ENCODE results near the gene NRXN3.

Gene NRXN3

GRCh38 chr14:79911744-79912143 is 1741.6 kb downstream of the NRXN3 start:
- H3K36me3 ChIP-seq (replicated peaks), result no peaks in the 10 kb centered on the region
- no peaks in the 10 kb centered on the region for H3K4me1 ChIP-seq
- in situ Hi-C loops (cut with MboI; ENCODE audit: low sequenced_read_pairs), result no loop called here
- no peaks in the 10 kb centered on the region for H3K9me3 ChIP-seq
- no peak for DNase-seq (ENCODE audit: low spot score in 2 of 2)
- H3K4me3 ChIP-seq, result no peak overlapping the region
- H3K27me3 ChIP-seq (ENCODE audit: low read depth), result no peaks in the 10 kb centered on the region

GRCh38 chr14:79914595-79914994 is 1744.4 kb downstream of the NRXN3 start:
- Histone ChIP-seq H3K9me3 (no peaks in the 10 kb centered on the region), H3K4me3 (no peak overlapping the region), H3K36me3 (replicated peaks) (no peaks in the 10 kb centered on the region), H3K4me1 (no peaks in the 10 kb centered on the region), H3K27me3 (ENCODE audit: low read depth) (no peaks in the 10 kb centered on the region)
- DNase-seq (ENCODE audit: low spot score in 2 of 2), result no peak
- in situ Hi-C loops (cut with MboI; ENCODE audit: low sequenced_read_pairs), result no loop called here

- no peak overlapping the region for H3K4me3 ChIP-seq
- H3K36me3 ChIP-seq (replicated peaks), result no peaks in the 10 kb centered on the region
- in situ Hi-C loops (cut with MboI; ENCODE audit: low sequenced_read_pairs), result no loop called here
- H3K4me1 ChIP-seq, result no peaks in the 10 kb centered on the region
- DNase-seq (ENCODE audit: low spot score in 2 of 2), result no peak
- H3K9me3 ChIP-seq, result no peaks in the 10 kb centered on the region
- H3K27me3 ChIP-seq (ENCODE audit: low read depth), result no peaks in the 10 kb centered on the region
These were observed 1745.2 kb downstream of the NRXN3 start for GRCh38 chr14:79915406-79915805.

GRCh38 chr14:79916281-79916680 is 1746.1 kb downstream of the NRXN3 start:
- H3K4me3 ChIP-seq, result no peak overlapping the region
- no peak for DNase-seq (ENCODE audit: low spot score in 2 of 2)
- in situ Hi-C loops (cut with MboI; ENCODE audit: low sequenced_read_pairs), result no loop called here
- H3K27me3 ChIP-seq (ENCODE audit: low read depth), result no peaks in the 10 kb centered on the region
- no peaks in the 10 kb centered on the region for H3K4me1 ChIP-seq
- no peaks in the 10 kb centered on the region for H3K9me3 ChIP-seq
- no peaks in the 10 kb centered on the region for H3K36me3 ChIP-seq (replicated peaks)

GRCh38 chr14:79916892-79917291 is 1746.7 kb downstream of the NRXN3 start:
- in situ Hi-C loops (cut with MboI; ENCODE audit: low sequenced_read_pairs), result no loop called here
- no peaks in the 10 kb centered on the region for H3K36me3 ChIP-seq (replicated peaks)
- H3K27me3 ChIP-seq (ENCODE audit: low read depth), result no peaks in the 10 kb centered on the region
- no peaks in the 10 kb centered on the region for H3K4me1 ChIP-seq
- no peak for DNase-seq (ENCODE audit: low spot score in 2 of 2)
- H3K4me3 ChIP-seq, result no peak overlapping the region
- H3K9me3 ChIP-seq, result no peaks in the 10 kb centered on the region
